ENCODE measurements around the gene GPNMB.

DNA sequence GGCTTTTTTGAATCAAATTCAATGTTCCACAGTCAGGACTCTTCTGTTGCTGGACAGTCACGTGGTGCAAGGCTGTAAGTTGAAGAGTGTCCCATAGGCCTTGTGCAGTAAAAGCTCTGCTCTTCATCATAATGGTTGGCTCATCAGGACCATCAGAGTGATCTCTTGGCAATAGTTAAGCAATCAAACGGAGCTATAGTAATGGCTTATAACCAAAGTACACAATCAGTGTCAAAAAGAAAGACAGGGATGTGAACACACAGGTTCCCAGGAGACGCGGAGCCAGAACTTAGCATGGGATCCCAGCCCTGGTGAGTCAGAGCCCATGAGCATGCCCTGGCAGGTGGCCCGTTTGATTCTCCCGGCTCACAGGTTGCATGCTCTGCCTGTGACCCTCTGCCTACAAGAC is 10.8 kb upstream of the GPNMB start:
- TF ChIP-seq, protein P1, sequence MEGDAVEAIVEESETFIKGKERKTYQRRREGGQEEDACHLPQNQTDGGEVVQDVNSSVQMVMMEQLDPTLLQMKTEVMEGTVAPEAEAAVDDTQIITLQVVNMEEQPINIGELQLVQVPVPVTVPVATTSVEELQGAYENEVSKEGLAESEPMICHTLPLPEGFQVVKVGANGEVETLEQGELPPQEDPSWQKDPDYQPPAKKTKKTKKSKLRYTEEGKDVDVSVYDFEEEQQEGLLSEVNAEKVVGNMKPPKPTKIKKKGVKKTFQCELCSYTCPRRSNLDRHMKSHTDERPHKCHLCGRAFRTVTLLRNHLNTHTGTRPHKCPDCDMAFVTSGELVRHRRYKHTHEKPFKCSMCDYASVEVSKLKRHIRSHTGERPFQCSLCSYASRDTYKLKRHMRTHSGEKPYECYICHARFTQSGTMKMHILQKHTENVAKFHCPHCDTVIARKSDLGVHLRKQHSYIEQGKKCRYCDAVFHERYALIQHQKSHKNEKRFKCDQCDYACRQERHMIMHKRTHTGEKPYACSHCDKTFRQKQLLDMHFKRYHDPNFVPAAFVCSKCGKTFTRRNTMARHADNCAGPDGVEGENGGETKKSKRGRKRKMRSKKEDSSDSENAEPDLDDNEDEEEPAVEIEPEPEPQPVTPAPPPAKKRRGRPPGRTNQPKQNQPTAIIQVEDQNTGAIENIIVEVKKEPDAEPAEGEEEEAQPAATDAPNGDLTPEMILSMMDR (IDR thresholded peaks at IDR 0.05 in 2 of 3, conservative IDR thresholded peaks at IDR 0.05 in 1 of 3; ENCODE audit: control insufficient read depth in 2 of 3, extremely low read depth in 1 of 3, insufficient read depth in 1 of 3, low read depth in 3 of 3, low read length in 3 of 3) = no peak
- TF ChIP-seq EZH2 (IDR thresholded peaks at IDR 0.05; ENCODE audit: borderline replicate concordance, control insufficient read depth, low read depth, low read length) (no peak), PAX5 (IDR thresholded peaks at IDR 0.05; ENCODE audit: borderline replicate concordance, low read depth, low read length) (no peak), GABPA (IDR thresholded peaks at IDR 0.05; ENCODE audit: low read depth) (no peak)
- TF ChIP-seq, protein P2, sequence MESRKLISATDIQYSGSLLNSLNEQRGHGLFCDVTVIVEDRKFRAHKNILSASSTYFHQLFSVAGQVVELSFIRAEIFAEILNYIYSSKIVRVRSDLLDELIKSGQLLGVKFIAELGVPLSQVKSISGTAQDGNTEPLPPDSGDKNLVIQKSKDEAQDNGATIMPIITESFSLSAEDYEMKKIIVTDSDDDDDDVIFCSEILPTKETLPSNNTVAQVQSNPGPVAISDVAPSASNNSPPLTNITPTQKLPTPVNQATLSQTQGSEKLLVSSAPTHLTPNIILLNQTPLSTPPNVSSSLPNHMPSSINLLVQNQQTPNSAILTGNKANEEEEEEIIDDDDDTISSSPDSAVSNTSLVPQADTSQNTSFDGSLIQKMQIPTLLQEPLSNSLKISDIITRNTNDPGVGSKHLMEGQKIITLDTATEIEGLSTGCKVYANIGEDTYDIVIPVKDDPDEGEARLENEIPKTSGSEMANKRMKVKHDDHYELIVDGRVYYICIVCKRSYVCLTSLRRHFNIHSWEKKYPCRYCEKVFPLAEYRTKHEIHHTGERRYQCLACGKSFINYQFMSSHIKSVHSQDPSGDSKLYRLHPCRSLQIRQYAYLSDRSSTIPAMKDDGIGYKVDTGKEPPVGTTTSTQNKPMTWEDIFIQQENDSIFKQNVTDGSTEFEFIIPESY (IDR thresholded peaks at IDR 0.05) = no peak
- TF ChIP-seq, protein P3, sequence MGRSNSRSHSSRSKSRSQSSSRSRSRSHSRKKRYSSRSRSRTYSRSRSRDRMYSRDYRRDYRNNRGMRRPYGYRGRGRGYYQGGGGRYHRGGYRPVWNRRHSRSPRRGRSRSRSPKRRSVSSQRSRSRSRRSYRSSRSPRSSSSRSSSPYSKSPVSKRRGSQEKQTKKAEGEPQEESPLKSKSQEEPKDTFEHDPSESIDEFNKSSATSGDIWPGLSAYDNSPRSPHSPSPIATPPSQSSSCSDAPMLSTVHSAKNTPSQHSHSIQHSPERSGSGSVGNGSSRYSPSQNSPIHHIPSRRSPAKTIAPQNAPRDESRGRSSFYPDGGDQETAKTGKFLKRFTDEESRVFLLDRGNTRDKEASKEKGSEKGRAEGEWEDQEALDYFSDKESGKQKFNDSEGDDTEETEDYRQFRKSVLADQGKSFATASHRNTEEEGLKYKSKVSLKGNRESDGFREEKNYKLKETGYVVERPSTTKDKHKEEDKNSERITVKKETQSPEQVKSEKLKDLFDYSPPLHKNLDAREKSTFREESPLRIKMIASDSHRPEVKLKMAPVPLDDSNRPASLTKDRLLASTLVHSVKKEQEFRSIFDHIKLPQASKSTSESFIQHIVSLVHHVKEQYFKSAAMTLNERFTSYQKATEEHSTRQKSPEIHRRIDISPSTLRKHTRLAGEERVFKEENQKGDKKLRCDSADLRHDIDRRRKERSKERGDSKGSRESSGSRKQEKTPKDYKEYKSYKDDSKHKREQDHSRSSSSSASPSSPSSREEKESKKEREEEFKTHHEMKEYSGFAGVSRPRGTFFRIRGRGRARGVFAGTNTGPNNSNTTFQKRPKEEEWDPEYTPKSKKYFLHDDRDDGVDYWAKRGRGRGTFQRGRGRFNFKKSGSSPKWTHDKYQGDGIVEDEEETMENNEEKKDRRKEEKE (IDR thresholded peaks at IDR 0.05) = no peak
- TF ChIP-seq, protein P4, sequence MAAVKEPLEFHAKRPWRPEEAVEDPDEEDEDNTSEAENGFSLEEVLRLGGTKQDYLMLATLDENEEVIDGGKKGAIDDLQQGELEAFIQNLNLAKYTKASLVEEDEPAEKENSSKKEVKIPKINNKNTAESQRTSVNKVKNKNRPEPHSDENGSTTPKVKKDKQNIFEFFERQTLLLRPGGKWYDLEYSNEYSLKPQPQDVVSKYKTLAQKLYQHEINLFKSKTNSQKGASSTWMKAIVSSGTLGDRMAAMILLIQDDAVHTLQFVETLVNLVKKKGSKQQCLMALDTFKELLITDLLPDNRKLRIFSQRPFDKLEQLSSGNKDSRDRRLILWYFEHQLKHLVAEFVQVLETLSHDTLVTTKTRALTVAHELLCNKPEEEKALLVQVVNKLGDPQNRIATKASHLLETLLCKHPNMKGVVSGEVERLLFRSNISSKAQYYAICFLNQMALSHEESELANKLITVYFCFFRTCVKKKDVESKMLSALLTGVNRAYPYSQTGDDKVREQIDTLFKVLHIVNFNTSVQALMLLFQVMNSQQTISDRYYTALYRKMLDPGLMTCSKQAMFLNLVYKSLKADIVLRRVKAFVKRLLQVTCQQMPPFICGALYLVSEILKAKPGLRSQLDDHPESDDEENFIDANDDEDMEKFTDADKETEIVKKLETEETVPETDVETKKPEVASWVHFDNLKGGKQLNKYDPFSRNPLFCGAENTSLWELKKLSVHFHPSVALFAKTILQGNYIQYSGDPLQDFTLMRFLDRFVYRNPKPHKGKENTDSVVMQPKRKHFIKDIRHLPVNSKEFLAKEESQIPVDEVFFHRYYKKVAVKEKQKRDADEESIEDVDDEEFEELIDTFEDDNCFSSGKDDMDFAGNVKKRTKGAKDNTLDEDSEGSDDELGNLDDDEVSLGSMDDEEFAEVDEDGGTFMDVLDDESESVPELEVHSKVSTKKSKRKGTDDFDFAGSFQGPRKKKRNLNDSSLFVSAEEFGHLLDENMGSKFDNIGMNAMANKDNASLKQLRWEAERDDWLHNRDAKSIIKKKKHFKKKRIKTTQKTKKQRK (IDR thresholded peaks at IDR 0.05; ENCODE audit: low read depth, low read length) = no peak

Measured in GM12878 (cell line).